ENCODE measurements around the gene USP9X.

DNA sequence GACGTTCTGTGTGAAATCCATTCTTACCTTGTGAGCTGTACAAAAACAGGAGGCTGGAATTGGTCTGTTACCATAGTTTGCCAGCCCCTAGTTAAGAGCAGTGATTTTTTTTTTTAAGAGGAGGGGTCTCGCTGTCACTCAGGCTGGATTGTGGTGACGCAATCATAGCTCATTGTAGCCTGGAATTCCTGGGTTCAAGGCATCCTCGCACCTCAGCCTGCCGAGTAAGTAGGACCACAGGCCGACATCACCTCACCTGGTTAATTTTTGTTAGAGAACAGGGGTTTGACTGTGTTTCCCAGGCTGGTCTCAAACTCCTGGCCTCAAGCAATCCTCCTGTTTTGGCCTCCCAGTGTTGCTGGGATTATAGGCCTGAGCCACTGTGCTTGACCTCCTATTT, 7.5 kb downstream of the USP9X start:
- TF ChIP-seq POLR2AphosphoS5 (IDR thresholded peaks at IDR 0.05; ENCODE audit: low read depth, low read length) (no peak), TAF1 (IDR thresholded peaks at IDR 0.05; ENCODE audit: borderline replicate concordance, low read depth, low read length) (no peak), POLR2A (IDR thresholded peaks at IDR 0.05; ENCODE audit: low read depth, low read length) (no peak)

Data from GM12892 (cell line).